Breast epithelium (tissue), 3 donors: ENCODE data around the gene C19orf25.

Experiments
- POLR2AphosphoS5 ChIP-seq, 3 donors: sonication (generic); formaldehyde crosslinking; IDR thresholded peaks; one replicate each; pipeline ENCODE4 v1.6.1; 2017; ENCODE audit warnings: antibody characterized with exemption in 3 of 3
- TF ChIP-seq, protein P1 (sequence below), 3 donors: fragments of 450-650 bp; IDR thresholded peaks; one replicate each; pipeline ENCODE4 v1.5.1; 2016 to 2017; ENCODE audit warnings: antibody characterized with exemption in 3 of 3, mild to moderate bottlenecking in 3 of 3, moderate library complexity in 3 of 3

DNA sequence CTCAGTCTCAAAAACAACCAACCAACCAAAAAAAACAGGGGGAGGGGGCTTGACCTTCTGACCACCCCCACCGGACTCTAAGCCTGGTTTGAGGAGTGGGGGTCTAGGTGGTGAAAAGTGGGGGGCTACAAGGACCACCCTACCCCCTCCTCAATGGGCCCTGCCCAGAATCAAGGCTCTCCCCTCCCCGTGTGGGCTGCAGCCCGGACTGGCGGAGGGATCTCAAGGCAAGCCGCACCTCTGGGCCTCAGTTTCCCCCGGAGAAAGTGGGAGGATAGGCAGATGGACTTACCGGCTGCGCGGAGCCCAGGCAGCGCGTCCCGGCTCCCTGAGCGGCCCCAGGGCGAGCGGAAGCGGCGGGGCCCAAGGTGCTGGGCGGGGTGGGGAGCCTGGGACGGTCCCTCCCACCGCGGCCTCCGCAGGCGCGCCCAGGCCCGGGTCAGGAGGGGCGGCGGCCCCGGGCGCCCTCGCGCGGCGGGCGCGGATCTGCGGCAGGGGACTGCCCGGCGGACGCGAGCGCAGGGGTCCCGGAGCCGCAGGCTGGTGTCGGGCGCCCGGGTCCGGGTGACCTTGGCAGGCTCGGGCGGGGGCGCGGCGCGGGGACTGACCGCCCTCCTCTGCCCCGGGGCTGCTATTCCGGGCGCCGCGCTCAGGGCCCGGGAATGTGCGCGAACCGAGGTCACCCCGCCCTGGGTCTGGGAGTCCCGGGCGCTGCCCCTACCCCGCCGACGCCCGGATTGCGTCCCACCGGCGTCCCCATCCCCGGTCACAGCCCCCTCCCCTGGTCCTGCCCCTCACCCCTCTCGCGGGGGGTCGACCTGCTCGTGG lies 33.9 kb upstream of the C19orf25 start, which contains the start of gene ADAMTSL5:
- TF ChIP-seq, protein P1, sequence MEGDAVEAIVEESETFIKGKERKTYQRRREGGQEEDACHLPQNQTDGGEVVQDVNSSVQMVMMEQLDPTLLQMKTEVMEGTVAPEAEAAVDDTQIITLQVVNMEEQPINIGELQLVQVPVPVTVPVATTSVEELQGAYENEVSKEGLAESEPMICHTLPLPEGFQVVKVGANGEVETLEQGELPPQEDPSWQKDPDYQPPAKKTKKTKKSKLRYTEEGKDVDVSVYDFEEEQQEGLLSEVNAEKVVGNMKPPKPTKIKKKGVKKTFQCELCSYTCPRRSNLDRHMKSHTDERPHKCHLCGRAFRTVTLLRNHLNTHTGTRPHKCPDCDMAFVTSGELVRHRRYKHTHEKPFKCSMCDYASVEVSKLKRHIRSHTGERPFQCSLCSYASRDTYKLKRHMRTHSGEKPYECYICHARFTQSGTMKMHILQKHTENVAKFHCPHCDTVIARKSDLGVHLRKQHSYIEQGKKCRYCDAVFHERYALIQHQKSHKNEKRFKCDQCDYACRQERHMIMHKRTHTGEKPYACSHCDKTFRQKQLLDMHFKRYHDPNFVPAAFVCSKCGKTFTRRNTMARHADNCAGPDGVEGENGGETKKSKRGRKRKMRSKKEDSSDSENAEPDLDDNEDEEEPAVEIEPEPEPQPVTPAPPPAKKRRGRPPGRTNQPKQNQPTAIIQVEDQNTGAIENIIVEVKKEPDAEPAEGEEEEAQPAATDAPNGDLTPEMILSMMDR (IDR thresholded peaks at IDR 0.05): no peak
- no peak for TF ChIP-seq POLR2AphosphoS5 (IDR thresholded peaks at IDR 0.05)
